CD4-positive, alpha-beta T cell (primary cell): ENCODE measurements around the gene SLC25A39. TPM values are rescaled to one million over a fixed set of nuclear protein-coding genes. Genes with fewer than 3 reads are reported as not detected.
"Not testable (repeated sequence)": the region's sequence is repeated elsewhere in the genome, so short reads cannot be mapped to it uniquely, and the experiment has no call there.

ENCODE experiments used
- ATAC-seq: fragments of 200-7000 bp; cut with Tn5 transposase; one replicate; pipeline ENCODE4 v1.10.0; 2022; ENCODE audit warnings: mild to moderate bottlenecking; ENCODE audit not compliant: poor library complexity
- CTCF ChIA-PET: fragments of 350-600 bp; sonication (Branson Sonifier 250); formaldehyde crosslinking; loops from one replicate; lab custom pipeline; 2021; ENCODE audit warnings: antibody characterized with exemption, inconsistent platforms; lab: Charles Lee
- POLR2A ChIA-PET: fragments of 350-600 bp; sonication (Branson Sonifier 250); formaldehyde crosslinking; loops from one replicate; lab custom pipeline; 2021; ENCODE audit warnings: antibody characterized with exemption, inconsistent platforms; lab: Charles Lee
- DNase-seq, 14 experiments: peaks; one replicate each; pipeline ENCODE4 v3.0.0-alpha.2; 2013 to 2020; ENCODE audit warnings: mixed read lengths in 2 of 14
- H3K27ac ChIP-seq, 2 donors: one replicate each; pipeline versions ENCODE4 v1.5.1 to v1.7.0; 2013; ENCODE audit warnings: low read length in 2 of 2, low read depth in 1 of 2, mild to moderate bottlenecking in 1 of 2
- H3K27me3 ChIP-seq, 2 experiments: 1 replicate in 1 of 2; 2 replicates in 1 of 2; pipeline versions ENCODE4 v1.6.1 to v1.7.0; 2013; ENCODE audit warnings: low read length in 2 of 2, control low read depth in 1 of 2, mild to moderate bottlenecking in 1 of 2, moderate library complexity in 1 of 2; ENCODE audit not compliant: insufficient read depth in 2 of 2, control insufficient read depth in 1 of 2
- H3K36me3 ChIP-seq: one replicate; pipeline ENCODE4 v1.6.1; 2013; ENCODE audit warnings: low read length, control low read depth; ENCODE audit not compliant: insufficient read depth
- H3K4me1 ChIP-seq: one replicate; pipeline ENCODE4 v1.6.1; 2013; ENCODE audit warnings: low read length, control low read depth; ENCODE audit not compliant: insufficient read depth
- H3K4me3 ChIP-seq: one replicate; pipeline ENCODE4 v1.5.1; 2013; ENCODE audit warnings: mild to moderate bottlenecking, low read length, moderate library complexity
- H3K9me3 ChIP-seq, 2 experiments: 1 replicate in 1 of 2; 2 replicates in 1 of 2; pipeline versions ENCODE4 v1.6.1 to v1.7.0; 2013; ENCODE audit warnings: low read length in 2 of 2, mild to moderate bottlenecking in 2 of 2, control low read depth in 1 of 2, moderate library complexity in 1 of 2; ENCODE audit not compliant: control insufficient read depth in 1 of 2, insufficient read depth in 1 of 2
- H3K27ac Mint-ChIP-seq: one replicate; pipeline ENCODE4 v1.8.0; 2020; ENCODE audit warnings: mixed read lengths
- H3K27me3 Mint-ChIP-seq: one replicate; pipeline ENCODE4 v1.8.0; 2021; ENCODE audit warnings: mixed read lengths
- H3K36me3 Mint-ChIP-seq: one replicate; pipeline ENCODE4 v1.8.0; 2021; ENCODE audit warnings: low read depth, mixed read lengths
- H3K4me1 Mint-ChIP-seq: one replicate; pipeline ENCODE4 v1.8.0; 2021; ENCODE audit warnings: low read depth, mixed read lengths
- H3K4me3 Mint-ChIP-seq: one replicate; pipeline ENCODE4 v1.8.0; 2020; ENCODE audit warnings: mild to moderate bottlenecking, mixed read lengths
- H3K9me3 Mint-ChIP-seq: one replicate; pipeline ENCODE4 v1.8.0; 2020; ENCODE audit warnings: mixed read lengths
- intact Hi-C, 2 experiments: fragments of 100-400 bp; cut with DNase I in 1 of 2; cut with micrococcal nuclease in 1 of 2; formaldehyde crosslinking; loops; one replicate each; pipeline versions ENCODE4 v1.15.1 to v1.9.0; 2023 to 2025; cut with DNase I, micrococcal nuclease
- total RNA-seq, 174 experiments: library from RNA in 2 of 174; stranded (reverse) in 2 of 174; gene quantifications; one replicate each; pipeline ENCODE4 v1.2.3 and lab custom pipeline; 2021 to 2026
- TF ChIP-seq, protein P1 (sequence below): fragments of 200-600 bp; IDR thresholded peaks from one replicate; pipeline ENCODE4 v1.8.0; 2022; ENCODE audit warnings: antibody characterized with exemption, mild to moderate bottlenecking

The SLC25A39 gene
- total RNA-seq, 2 experiments from 2014 or later = 55.5 to 65.5 TPM

DNA sequence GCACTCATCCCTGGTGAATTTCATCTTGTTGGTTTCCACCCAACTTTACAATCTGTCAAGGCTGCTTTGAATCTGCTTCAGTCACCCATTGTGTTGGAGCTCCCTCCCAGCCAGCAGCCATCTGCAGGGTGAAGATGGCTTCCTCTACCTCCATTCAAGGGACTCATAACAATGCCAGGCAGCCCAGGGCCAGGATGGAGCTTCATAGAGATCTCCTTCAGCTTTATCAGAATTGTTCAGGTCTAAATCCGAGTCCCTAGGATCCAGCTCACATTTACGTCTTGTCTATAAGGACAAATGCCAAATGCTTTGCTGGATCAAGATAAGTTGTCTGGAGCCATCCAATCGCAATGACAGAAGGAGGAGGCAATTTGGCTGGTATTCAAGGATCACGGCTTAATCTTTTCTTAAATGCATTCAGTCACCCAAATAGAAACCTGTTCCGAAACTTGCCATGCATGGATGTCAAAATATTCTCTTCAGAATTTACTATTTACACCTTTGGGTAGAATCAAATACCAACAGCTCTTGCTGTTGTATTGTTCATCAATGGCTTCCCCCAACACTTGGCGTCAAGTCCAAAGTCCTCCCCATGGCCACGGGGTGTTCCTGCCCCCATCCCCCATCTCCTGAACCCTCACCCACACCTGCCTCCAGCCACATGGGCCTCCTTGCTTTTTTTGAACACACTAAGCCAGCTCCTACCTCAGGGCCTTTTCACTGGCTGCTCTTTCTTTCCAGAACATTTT is 42.8 kb upstream of the SLC25A39 start:
- Mint-ChIP-seq H3K27me3 (peaks cover 58% of the 10 kb centered on the region), H3K9me3 (no peaks in the 10 kb centered on the region), H3K4me3 (no peak overlapping the region), H3K36me3 (no peaks in the 10 kb centered on the region), H3K27ac (no peak overlapping the region), H3K4me1 (peaks cover 7% of the 10 kb centered on the region)
- Histone ChIP-seq H3K36me3 (no peaks in the 10 kb centered on the region), H3K4me1 (peaks cover 15% of the 10 kb centered on the region), H3K4me3 (no peak overlapping the region), H3K27me3 (peaks cover 10 to 14% of the 10 kb centered on the region in 2 experiments), H3K9me3 (no peaks in the 10 kb centered on the region), H3K27ac (no peak overlapping the region)
- ChIA-PET CTCF (no interaction called here), POLR2A (no interaction called here)
- DNase-seq (no peak), ATAC-seq (no peak)
- TF ChIP-seq, protein P1, sequence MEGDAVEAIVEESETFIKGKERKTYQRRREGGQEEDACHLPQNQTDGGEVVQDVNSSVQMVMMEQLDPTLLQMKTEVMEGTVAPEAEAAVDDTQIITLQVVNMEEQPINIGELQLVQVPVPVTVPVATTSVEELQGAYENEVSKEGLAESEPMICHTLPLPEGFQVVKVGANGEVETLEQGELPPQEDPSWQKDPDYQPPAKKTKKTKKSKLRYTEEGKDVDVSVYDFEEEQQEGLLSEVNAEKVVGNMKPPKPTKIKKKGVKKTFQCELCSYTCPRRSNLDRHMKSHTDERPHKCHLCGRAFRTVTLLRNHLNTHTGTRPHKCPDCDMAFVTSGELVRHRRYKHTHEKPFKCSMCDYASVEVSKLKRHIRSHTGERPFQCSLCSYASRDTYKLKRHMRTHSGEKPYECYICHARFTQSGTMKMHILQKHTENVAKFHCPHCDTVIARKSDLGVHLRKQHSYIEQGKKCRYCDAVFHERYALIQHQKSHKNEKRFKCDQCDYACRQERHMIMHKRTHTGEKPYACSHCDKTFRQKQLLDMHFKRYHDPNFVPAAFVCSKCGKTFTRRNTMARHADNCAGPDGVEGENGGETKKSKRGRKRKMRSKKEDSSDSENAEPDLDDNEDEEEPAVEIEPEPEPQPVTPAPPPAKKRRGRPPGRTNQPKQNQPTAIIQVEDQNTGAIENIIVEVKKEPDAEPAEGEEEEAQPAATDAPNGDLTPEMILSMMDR = no peak
- intact Hi-C loops = no loop called here

DNA sequence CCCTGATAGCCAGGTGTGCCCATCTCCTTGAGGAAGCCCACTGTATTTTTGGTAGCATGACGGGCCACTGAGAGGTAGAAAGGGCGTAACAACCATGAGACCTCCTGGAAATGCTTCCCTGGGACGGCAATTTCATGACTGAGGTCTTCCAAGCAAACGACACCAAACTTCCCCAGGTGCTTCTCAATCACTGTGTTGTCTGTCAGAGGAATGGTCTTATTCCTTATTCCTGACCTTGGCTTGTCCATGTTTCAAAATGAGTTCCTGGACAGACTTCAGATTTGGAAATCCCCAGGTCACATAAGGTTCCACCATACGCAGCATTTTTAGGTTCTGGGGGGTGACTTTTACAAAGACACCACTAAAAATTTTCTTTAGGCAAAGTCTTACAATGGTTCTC is 40.4 kb upstream of the SLC25A39 start:
- H3K4me3 Mint-ChIP-seq = peak overlapping the region; percentile 37
- peaks cover 58% of the 10 kb centered on the region for H3K27me3 Mint-ChIP-seq
- intact Hi-C loops, POLR2A ChIA-PET, CTCF ChIA-PET, H3K27ac Mint-ChIP-seq, H3K27ac ChIP-seq, ATAC-seq, DNase-seq, H3K9me3 Mint-ChIP-seq, H3K36me3 Mint-ChIP-seq, H3K36me3 ChIP-seq, H3K9me3 ChIP-seq, H3K4me3 ChIP-seq, H3K4me1 Mint-ChIP-seq: not testable (repeated sequence)
- H3K27me3 ChIP-seq = peaks cover 21 to 22% of the 10 kb centered on the region in 2 experiments
- peaks cover 14% of the 10 kb centered on the region for H3K4me1 ChIP-seq

DNA sequence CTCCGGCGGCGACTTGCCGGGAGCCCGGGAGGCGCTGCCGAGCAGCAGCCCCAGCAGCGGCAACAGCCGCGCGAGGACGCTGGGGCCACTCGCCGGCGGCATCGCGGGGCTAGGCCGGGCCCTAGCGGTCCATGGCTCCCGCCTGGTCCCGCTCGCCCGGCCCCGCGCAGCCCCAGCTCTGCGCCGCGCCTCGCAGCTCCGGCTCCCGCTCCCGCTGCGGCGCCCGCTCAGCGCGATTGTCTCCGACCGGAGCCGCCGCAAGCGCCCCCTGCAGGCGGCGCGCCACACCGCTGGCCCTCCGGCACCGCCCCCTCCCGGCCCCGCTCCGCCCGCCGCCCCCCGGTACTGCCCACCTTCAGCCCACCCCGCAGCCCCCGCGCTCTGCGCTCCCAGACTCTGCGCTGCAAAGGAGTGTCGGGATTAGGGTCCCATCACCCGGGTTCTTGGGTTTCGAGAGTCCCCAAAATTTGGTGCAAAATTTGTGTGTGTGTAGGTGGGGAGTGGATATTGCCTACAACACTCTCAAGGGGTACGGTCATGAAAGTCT is 39.1 kb upstream of the SLC25A39 start, which contains the start of gene FAM171A2:
TSS of gene FAM171A2 (minus strand) at position 241 of the 547 bp plus-strand sequence. CDS start at position 102, 139 bp downstream.
- ATAC-seq (peak; percentile 93), DNase-seq (peak; percentile 36 to 89 (median 64))
- peak within 1 kb of the TSS; percentile 54 for H3K4me3 ChIP-seq
- H3K9me3 ChIP-seq = no peaks in the 10 kb centered on the region
- no peak within 1 kb of the TSS for H3K27ac Mint-ChIP-seq
- CTCF ChIA-PET = interaction anchor here (0.5 to 1.5 kb wide), 7 partner anchors 9 to 403 kb away, joined by 3 to 10 read pairs (median 5); partner anchors contain the start of gene GRN
- peaks cover 13% of the 10 kb centered on the region for H3K4me1 ChIP-seq
- intact Hi-C loops = no loop called here
- H3K27me3 ChIP-seq = peaks cover 21 to 22% of the 10 kb centered on the region in 2 experiments
- no peaks in the 10 kb centered on the region for H3K36me3 ChIP-seq
- H3K27ac ChIP-seq = no peak within 1 kb of the TSS
- TF ChIP-seq, protein P1 = peak; percentile 35
- peaks cover 50% of the 10 kb centered on the region for H3K27me3 Mint-ChIP-seq
- POLR2A ChIA-PET = interaction anchor here (0.7 to 2.1 kb wide), 5 partner anchors 10 to 187 kb away, joined by 3 to 14 read pairs (median 6); partner anchors contain the start of genes GRN and TMUB2
- H3K4me1 Mint-ChIP-seq = peaks cover 7% of the 10 kb centered on the region
- H3K4me3 Mint-ChIP-seq = peak within 1 kb of the TSS; percentile 85
- H3K36me3 Mint-ChIP-seq = no peaks in the 10 kb centered on the region
- no peaks in the 10 kb centered on the region for H3K9me3 Mint-ChIP-seq
